Measurements from ENCODE around the gene AIP. TPM values are rescaled to one million over a fixed set of nuclear protein-coding genes. Genes with fewer than 3 reads are reported as not detected.

The AIP gene
- total and polyA plus RNA-seq, 2 donors from 2014 or later, result 61.5 to 135 TPM

DNA sequence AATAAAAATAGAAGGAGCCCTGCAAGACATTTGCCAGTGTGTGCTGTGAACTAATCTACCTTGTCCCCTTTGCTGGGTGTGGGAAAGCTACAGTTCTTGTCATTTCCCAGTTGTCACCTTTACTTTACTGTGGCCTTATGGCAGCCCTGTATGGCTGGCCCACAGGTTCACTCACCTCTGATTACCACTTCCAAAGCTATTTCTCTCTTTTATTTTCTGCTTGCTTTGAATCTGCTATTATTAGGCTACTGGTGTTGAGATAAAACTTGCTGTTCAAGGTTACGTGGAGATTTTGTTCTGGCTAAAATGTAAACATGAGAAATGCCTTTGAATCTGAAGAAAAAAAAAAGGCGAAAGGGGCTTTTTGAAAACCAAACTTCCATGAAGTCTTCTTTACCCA lies 50.1 kb downstream of the AIP start:
- H3K36me3 ChIP-seq (ENCODE audit: control insufficient read depth in 2 of 3, insufficient read depth in 3 of 3, low read length in 3 of 3), result no peaks in the 10 kb centered on the region
- TF ChIP-seq, protein P1, sequence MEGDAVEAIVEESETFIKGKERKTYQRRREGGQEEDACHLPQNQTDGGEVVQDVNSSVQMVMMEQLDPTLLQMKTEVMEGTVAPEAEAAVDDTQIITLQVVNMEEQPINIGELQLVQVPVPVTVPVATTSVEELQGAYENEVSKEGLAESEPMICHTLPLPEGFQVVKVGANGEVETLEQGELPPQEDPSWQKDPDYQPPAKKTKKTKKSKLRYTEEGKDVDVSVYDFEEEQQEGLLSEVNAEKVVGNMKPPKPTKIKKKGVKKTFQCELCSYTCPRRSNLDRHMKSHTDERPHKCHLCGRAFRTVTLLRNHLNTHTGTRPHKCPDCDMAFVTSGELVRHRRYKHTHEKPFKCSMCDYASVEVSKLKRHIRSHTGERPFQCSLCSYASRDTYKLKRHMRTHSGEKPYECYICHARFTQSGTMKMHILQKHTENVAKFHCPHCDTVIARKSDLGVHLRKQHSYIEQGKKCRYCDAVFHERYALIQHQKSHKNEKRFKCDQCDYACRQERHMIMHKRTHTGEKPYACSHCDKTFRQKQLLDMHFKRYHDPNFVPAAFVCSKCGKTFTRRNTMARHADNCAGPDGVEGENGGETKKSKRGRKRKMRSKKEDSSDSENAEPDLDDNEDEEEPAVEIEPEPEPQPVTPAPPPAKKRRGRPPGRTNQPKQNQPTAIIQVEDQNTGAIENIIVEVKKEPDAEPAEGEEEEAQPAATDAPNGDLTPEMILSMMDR (IDR thresholded peaks at IDR 0.05; ENCODE audit: borderline replicate concordance, extremely low read depth, insufficient read depth), result no peak
- no peaks in the 10 kb centered on the region for H3K9me3 ChIP-seq (ENCODE audit: control insufficient read depth in 2 of 3, insufficient read depth in 1 of 3, low read length in 3 of 3)
- FAIRE-seq (no peak), DNase-seq (no peak)
- H3K27ac ChIP-seq (ENCODE audit: low read depth in 2 of 2, low read length in 2 of 2), result no peak overlapping the region
- intact Hi-C loops (cut with DNase I), result no loop called here
- peaks cover 0 to 4% (median 0%) of the 10 kb centered on the region in 3 donors for H3K4me1 ChIP-seq (ENCODE audit: control insufficient read depth in 2 of 3, insufficient read depth in 2 of 3, low read depth in 1 of 3, low read length in 3 of 3)
- no peak overlapping the region for H3K4me3 ChIP-seq (ENCODE audit: low read length in 3 of 3)
- no peak overlapping the region for H3K9ac ChIP-seq (ENCODE audit: low read length in 3 of 3)
- H3K27me3 ChIP-seq (ENCODE audit: control insufficient read depth, insufficient read depth, low read length), result no peaks in the 10 kb centered on the region

DNA sequence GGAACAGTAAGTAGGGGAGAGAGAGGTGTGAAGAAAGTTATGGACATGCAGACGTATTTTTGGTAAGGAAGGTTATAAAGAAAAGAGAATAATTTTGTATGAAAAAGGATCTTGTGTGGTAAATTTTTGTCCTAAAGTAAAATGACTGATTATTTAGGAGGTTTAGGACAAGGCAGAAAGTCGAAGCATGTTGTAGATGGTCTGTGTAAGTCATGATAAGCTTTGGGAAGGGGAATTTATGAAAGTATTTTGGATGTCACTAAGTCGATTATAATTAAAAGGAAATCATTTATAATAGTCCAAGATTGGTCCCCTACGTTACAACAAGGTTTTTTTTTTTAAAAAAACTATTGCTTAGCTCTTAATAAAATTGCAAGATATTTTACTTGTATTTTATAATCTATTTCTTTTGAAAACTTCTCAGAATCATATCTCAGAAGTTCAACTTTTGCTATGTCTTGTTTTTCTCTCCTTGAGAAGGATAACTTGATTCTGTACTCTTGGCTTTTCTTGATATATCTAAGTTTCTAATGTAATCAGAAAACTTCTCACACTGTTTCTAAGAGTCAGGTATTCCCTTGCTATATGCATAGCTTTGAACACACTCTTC lies 51.3 kb downstream of the AIP start:
- TF ChIP-seq, protein P1 (IDR thresholded peaks at IDR 0.05; ENCODE audit: borderline replicate concordance, extremely low read depth, insufficient read depth), result no peak
- intact Hi-C loops (cut with DNase I), result no loop called here
- Histone ChIP-seq H3K27me3 (ENCODE audit: control insufficient read depth, insufficient read depth, low read length) (no peaks in the 10 kb centered on the region), H3K27ac (ENCODE audit: low read depth in 2 of 2, low read length in 2 of 2) (no peak overlapping the region), H3K9ac (ENCODE audit: low read length in 3 of 3) (no peak overlapping the region), H3K4me1 (ENCODE audit: control insufficient read depth in 2 of 3, insufficient read depth in 2 of 3, low read depth in 1 of 3, low read length in 3 of 3) (peaks cover 0 to 4% (median 0%) of the 10 kb centered on the region in 3 donors), H3K4me3 (ENCODE audit: low read length in 3 of 3) (no peak overlapping the region), H3K9me3 (ENCODE audit: control insufficient read depth in 2 of 3, insufficient read depth in 1 of 3, low read length in 3 of 3) (no peaks in the 10 kb centered on the region), H3K36me3 (ENCODE audit: control insufficient read depth in 2 of 3, insufficient read depth in 3 of 3, low read length in 3 of 3) (no peaks in the 10 kb centered on the region)
- DNase-seq (no peak), FAIRE-seq (no peak)

- no peaks in the 10 kb centered on the region for H3K4me1 ChIP-seq (ENCODE audit: control insufficient read depth in 2 of 3, insufficient read depth in 2 of 3, low read depth in 1 of 3, low read length in 3 of 3)
- H3K36me3 ChIP-seq (ENCODE audit: control insufficient read depth in 2 of 3, insufficient read depth in 3 of 3, low read length in 3 of 3), result no peaks in the 10 kb centered on the region
- FAIRE-seq (no peak), DNase-seq (no peak)
- no peak overlapping the region for H3K27ac ChIP-seq (ENCODE audit: low read depth in 2 of 2, low read length in 2 of 2)
- no peaks in the 10 kb centered on the region for H3K9me3 ChIP-seq (ENCODE audit: control insufficient read depth in 2 of 3, insufficient read depth in 1 of 3, low read length in 3 of 3)
- H3K4me3 ChIP-seq (ENCODE audit: low read length in 3 of 3), result no peak overlapping the region
- no peaks in the 10 kb centered on the region for H3K27me3 ChIP-seq (ENCODE audit: control insufficient read depth, insufficient read depth, low read length)
- TF ChIP-seq, protein P1 (IDR thresholded peaks at IDR 0.05; ENCODE audit: borderline replicate concordance, extremely low read depth, insufficient read depth), result no peak
- no peak overlapping the region for H3K9ac ChIP-seq (ENCODE audit: low read length in 3 of 3)
- intact Hi-C loops (cut with DNase I), result no loop called here
Observed at GRCh38 chr11:67535561-67535960, 52.7 kb downstream of the AIP start.

DNA sequence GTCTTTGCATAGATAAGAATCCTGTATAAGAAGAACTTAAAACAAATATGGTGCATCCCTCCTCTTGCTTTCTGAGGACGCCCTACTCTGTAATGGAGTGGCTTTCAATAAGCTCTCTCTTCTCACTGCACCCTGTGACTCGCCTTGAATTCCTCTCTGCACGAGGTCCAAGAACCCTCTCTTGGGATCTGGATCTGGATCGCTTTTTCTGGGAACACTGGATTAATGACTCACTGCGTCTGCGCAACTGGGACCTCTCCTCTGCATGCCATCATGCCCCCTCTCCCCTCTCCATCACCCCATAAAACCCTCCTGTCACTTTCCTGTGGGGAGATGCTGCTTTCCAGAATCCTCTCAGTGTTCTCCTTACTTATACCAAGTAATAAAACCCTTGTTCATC lies 55.5 kb downstream of the AIP start:
- FAIRE-seq (no peak), DNase-seq (no peak)
- intact Hi-C loops (cut with DNase I), result no loop called here
- H3K9ac ChIP-seq (ENCODE audit: low read length in 3 of 3), result no peak overlapping the region
- no peak overlapping the region for H3K27ac ChIP-seq (ENCODE audit: low read depth in 2 of 2, low read length in 2 of 2)
- H3K27me3 ChIP-seq (ENCODE audit: control insufficient read depth, insufficient read depth, low read length), result no peaks in the 10 kb centered on the region
- peaks cover 0 to under 1% (median 0%) of the 10 kb centered on the region in 3 donors for H3K4me1 ChIP-seq (ENCODE audit: control insufficient read depth in 2 of 3, insufficient read depth in 2 of 3, low read depth in 1 of 3, low read length in 3 of 3)
- no peaks in the 10 kb centered on the region for H3K9me3 ChIP-seq (ENCODE audit: control insufficient read depth in 2 of 3, insufficient read depth in 1 of 3, low read length in 3 of 3)
- H3K4me3 ChIP-seq (ENCODE audit: low read length in 3 of 3), result no peak overlapping the region
- no peaks in the 10 kb centered on the region for H3K36me3 ChIP-seq (ENCODE audit: control insufficient read depth in 2 of 3, insufficient read depth in 3 of 3, low read length in 3 of 3)
- TF ChIP-seq, protein P1 (IDR thresholded peaks at IDR 0.05; ENCODE audit: borderline replicate concordance, extremely low read depth, insufficient read depth), result no peak

Data from kidney (tissue), 14 donors.